Measurements from ENCODE around the gene KNCN.

KNCN gene

DNA sequence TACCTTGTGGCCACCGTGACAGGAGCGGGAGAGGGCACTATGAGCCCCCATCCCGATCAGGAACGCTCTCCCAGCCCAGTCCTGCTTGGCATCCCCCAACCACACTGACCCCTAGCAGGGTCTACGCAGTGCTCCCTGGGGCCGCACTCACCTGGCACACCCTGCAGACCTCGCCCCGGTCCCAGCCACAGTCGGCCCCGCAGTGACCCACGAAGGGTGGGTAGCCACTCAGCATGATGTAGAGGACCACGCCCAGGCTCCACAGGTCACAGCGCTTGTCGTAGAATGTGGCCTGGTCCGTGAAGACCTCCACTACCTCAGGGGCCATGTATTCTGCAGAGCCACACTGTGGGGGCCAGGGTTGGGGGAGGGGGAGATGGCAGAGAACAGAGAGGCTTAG is 11.1 kb upstream of the KNCN start:
- TF ChIP-seq RAD21 (IDR thresholded peaks at IDR 0.05; ENCODE audit: low read depth) (no peak), EP300 (IDR thresholded peaks at IDR 0.05; ENCODE audit: borderline replicate concordance) (no peak), TAF1 (IDR thresholded peaks at IDR 0.05; ENCODE audit: low read depth) (no peak), NFIC (IDR thresholded peaks at IDR 0.05) (no peak)
- TF ChIP-seq, protein P1, sequence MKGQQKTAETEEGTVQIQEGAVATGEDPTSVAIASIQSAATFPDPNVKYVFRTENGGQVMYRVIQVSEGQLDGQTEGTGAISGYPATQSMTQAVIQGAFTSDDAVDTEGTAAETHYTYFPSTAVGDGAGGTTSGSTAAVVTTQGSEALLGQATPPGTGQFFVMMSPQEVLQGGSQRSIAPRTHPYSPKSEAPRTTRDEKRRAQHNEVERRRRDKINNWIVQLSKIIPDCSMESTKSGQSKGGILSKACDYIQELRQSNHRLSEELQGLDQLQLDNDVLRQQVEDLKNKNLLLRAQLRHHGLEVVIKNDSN (IDR thresholded peaks at IDR 0.05): no peak

DNA sequence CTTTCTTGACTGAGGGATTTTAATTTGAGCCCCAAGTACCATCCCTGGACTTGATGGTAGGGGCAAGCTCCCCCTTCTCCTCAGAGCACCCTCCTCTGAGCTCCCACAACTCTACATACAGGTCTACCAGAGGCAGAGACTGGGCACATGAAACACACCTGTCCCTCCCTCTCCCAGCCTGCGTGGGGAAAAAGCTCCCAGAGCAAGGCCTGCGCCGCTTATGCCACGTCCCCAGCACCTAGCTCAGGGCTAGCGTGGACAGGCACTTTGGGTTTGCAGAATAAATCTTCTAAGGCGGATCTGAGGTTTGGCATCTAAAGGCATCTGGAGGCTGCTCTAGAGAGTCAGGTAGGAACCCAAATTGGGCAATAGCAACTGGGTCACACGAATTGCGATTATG is 7.5 kb upstream of the KNCN start:
- TF ChIP-seq, protein P1 (IDR thresholded peaks at IDR 0.05): no peak
- TF ChIP-seq CEBPB (IDR thresholded peaks at IDR 0.05): no peak
- TF ChIP-seq YY1 (IDR thresholded peaks at IDR 0.05; ENCODE audit: low read depth): no peak
- TF ChIP-seq RAD21 (IDR thresholded peaks at IDR 0.05; ENCODE audit: low read depth): no peak
- no peak for TF ChIP-seq EGR1 (IDR thresholded peaks at IDR 0.05)
- TF ChIP-seq TAF1 (IDR thresholded peaks at IDR 0.05; ENCODE audit: low read depth): no peak
- no peak for TF ChIP-seq ZBTB7A (IDR thresholded peaks at IDR 0.05; ENCODE audit: low read depth)
- no peak for TF ChIP-seq EP300 (IDR thresholded peaks at IDR 0.05; ENCODE audit: borderline replicate concordance)
- no peak for TF ChIP-seq NFIC (IDR thresholded peaks at IDR 0.05)
- no peak for TF ChIP-seq FOXM1 (IDR thresholded peaks at IDR 0.05; ENCODE audit: borderline replicate concordance, low read depth)
- no peak for TF ChIP-seq TEAD4 (IDR thresholded peaks at IDR 0.05)
- no peak for TF ChIP-seq CREB1 (IDR thresholded peaks at IDR 0.05; ENCODE audit: low read depth)
- TF ChIP-seq, protein P2, sequence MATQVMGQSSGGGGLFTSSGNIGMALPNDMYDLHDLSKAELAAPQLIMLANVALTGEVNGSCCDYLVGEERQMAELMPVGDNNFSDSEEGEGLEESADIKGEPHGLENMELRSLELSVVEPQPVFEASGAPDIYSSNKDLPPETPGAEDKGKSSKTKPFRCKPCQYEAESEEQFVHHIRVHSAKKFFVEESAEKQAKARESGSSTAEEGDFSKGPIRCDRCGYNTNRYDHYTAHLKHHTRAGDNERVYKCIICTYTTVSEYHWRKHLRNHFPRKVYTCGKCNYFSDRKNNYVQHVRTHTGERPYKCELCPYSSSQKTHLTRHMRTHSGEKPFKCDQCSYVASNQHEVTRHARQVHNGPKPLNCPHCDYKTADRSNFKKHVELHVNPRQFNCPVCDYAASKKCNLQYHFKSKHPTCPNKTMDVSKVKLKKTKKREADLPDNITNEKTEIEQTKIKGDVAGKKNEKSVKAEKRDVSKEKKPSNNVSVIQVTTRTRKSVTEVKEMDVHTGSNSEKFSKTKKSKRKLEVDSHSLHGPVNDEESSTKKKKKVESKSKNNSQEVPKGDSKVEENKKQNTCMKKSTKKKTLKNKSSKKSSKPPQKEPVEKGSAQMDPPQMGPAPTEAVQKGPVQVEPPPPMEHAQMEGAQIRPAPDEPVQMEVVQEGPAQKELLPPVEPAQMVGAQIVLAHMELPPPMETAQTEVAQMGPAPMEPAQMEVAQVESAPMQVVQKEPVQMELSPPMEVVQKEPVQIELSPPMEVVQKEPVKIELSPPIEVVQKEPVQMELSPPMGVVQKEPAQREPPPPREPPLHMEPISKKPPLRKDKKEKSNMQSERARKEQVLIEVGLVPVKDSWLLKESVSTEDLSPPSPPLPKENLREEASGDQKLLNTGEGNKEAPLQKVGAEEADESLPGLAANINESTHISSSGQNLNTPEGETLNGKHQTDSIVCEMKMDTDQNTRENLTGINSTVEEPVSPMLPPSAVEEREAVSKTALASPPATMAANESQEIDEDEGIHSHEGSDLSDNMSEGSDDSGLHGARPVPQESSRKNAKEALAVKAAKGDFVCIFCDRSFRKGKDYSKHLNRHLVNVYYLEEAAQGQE (IDR thresholded peaks at IDR 0.05; ENCODE audit: low read depth): no peak
- TF ChIP-seq, protein P3, sequence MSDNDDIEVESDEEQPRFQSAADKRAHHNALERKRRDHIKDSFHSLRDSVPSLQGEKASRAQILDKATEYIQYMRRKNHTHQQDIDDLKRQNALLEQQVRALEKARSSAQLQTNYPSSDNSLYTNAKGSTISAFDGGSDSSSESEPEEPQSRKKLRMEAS (IDR thresholded peaks at IDR 0.05): no peak

DNA sequence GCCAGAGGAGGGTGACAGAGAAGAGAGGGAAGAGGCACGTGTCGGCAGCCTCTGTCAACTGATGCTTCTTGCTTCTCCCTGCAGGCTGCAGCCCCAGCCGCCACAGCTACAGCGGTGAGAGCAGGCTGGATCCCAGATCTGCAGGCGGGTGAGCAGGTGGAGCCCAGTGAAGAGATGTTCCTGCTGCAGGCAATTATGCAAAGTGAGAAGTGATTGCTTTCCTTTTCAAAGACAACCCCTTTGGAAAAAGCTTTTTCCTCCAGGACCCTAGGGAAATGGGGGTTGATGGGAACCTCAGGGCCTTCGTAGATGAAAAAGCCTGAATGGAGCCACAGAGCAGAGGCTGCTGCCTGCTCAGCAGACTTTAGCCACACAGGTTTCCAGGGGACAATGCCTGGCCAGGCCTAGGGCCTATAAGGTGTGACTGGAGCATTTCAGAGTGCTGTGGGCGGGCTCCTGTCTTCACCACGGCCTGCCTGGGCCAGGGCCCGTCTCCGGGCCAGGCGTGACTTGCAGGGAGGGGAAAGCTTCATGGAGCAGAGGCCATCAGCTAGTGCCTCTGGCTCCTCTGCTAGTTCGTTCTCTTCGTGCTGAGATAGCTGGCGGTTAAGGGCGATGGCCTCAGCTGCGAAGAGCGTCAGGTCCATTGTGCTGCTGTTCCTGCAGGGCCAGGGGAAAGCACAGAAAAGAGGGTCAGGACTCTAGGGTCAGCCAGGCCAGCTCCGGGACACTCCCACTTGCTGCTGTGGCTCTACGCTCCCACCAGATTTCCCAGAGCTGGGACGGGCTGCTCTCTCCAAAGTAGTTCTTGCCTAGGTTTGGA is 6.9 kb upstream of the KNCN start:
- TF ChIP-seq, protein P2 (IDR thresholded peaks at IDR 0.05; ENCODE audit: low read depth): no peak
- TF ChIP-seq, protein P1 (IDR thresholded peaks at IDR 0.05): no peak
- no peak for TF ChIP-seq NFIC (IDR thresholded peaks at IDR 0.05)

DNA sequence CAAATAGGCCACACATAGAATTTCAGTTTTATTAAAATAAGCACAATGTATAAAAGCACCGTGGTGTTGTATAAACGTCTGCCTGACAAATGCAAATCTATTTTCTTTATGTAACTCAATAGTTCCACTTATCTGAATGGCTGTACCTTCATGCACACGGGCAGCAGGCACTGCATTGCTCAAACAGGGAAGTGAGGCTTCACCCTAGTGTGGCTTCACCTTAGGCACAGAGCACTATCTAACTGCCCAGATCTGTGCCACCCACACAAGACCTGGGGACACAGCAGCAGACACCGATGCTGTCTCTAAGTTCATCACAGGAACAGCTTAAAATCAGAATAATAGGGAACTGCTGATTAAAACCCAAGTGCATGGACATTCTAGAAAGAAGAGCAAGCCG is 6.0 kb upstream of the KNCN start:
- TF ChIP-seq, protein P2 (IDR thresholded peaks at IDR 0.05; ENCODE audit: low read depth): no peak
- TF ChIP-seq CREB1 (IDR thresholded peaks at IDR 0.05; ENCODE audit: low read depth) (no peak), YY1 (IDR thresholded peaks at IDR 0.05; ENCODE audit: low read depth) (no peak), ZBTB7A (IDR thresholded peaks at IDR 0.05; ENCODE audit: low read depth) (no peak), FOXM1 (IDR thresholded peaks at IDR 0.05; ENCODE audit: borderline replicate concordance, low read depth) (no peak), TAF1 (IDR thresholded peaks at IDR 0.05; ENCODE audit: low read depth) (no peak), CEBPB (IDR thresholded peaks at IDR 0.05) (no peak)
- TF ChIP-seq, protein P3 (IDR thresholded peaks at IDR 0.05): no peak
